Measurements from ENCODE around the gene COMMD2. TPM values are rescaled to one million over a fixed set of nuclear protein-coding genes. Genes with fewer than 3 reads are reported as not detected.

The COMMD2 gene
- total RNA-seq, 1 donor from 2014 or later = 30.5 TPM

GRCh38 chr3:149702691-149703441 is 49.4 kb downstream of the COMMD2 start:
- ATAC-seq = no peak

- ATAC-seq = no peak
Observed at GRCh38 chr3:149701977-149702350, 50.3 kb downstream of the COMMD2 start.

GRCh38 chr3:149701206-149701976 is 50.9 kb downstream of the COMMD2 start:
- no peak for ATAC-seq

Other genes starting within 250 kb of the COMMD2 start
- 30.7 TPM for gene WWTR1, start 94.5 kb downstream of the COMMD2 start, total RNA-seq
- not detected for gene ANKUB1, start 40.1 kb upstream of the COMMD2 start, total RNA-seq
- gene RNF13, start 60.7 kb upstream of the COMMD2 start, total RNA-seq = 32.8 TPM
- gene PFN2, start 218.4 kb upstream of the COMMD2 start, total RNA-seq = 51.0 TPM